NCI-H1694 (cell line): ENCODE results near the gene LDLRAD2.
"Not testable (repeated sequence)": the region's sequence is repeated elsewhere in the genome, so short reads cannot be mapped to it uniquely, and the experiment has no call there.

ENCODE experiments used
- DNase-seq: peaks from one replicate; lab custom pipeline; 2025; lab: John Stamatoyannopoulos, UW

Gene LDLRAD2

DNA sequence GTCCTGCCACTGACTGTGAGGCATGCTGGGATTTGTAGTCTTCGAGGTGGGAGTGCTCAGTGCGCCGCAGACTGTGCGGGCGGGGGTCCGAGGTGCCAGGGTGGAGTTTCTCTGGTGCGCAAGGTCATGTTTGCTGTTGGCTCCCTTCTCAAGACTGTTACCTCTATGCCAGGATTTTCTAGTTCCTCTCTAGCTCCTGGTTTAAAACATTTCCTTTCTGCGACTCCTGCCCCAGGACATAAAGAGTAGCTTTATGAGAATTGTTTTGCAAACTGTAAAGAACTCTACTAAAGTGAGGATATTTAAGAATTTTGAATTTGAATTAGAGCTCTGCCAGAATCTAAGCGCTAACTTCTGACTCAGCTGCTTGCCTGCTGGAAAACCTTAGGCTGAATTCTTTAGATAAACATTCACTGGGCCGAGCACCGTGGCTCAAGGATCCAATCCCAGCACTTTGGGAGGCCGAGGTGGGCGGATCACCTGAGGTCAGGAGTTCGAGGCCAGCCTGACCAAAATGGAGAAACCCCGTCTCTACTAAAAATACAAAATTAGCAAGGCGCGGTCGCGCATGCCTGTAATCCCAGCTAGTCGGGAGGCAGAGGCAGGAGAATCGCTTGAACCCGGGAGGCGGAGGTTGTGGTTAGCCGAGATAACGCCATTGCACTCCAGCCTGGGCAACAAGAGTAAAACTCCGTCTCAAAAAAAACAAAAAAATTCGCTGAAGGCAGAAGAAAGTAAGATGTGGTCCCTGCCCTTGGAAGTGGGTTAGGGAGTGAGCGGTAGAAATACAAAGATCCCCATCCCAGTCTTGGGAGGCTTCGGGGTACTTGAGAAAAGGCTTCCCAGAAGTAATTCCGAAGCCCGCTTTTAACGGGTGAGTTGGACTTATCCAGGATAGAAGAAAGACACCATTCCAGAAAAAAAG lies 28.1 kb upstream of the LDLRAD2 start:
- DNase-seq, result no peak

GRCh38 chr1:21785764-21786163 lies 26.3 kb upstream of the LDLRAD2 start:
- not testable (repeated sequence) for DNase-seq

DNA sequence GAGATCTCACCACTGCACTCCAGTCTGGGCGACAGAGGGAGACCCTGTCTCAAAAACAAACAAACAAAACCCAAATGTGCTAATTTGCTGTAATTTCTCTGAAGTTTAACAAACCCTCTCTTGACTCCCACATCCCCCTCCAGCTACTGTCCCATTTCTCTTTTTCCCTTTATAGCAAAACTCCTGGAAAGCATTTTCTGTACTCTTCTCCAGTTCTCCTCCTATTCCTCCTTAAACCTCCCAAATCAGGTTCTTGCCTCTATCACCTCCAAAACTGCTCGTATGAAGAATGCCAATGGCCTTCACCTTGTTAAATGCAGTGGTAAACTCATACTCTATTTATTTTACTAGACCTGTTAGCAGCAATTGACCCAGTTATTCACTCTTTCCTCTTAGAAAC lies 25.4 kb upstream of the LDLRAD2 start:
- DNase-seq, result no peak

DNA sequence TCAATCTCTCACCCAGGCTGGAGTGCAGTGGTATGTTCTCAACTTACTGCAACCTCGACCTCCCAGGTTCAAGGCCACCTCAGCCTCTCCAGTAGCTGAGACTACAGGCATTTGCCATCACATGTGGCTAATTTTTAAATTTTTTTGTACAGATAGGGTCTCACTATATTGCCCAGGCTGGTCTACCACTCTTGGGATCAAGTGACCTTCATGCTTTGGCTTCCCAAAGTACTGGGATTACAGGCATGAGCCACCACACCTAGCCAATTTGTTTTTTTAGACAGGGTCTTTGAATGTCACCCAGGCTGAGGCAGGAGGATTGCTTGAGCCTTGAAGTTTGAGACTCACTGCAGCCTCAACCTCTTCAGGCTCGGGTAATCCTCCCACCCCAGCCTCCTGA lies 19.0 kb upstream of the LDLRAD2 start:
- DNase-seq, result no peak

- DNase-seq, result no peak
These were observed 17.4 kb upstream of the LDLRAD2 start for GRCh38 chr1:21794656-21795055.

GRCh38 chr1:21795075-21795474 lies 17.0 kb upstream of the LDLRAD2 start:
- DNase-seq, result no peak

- no peak for DNase-seq
These were observed 12.3 kb upstream of the LDLRAD2 start for GRCh38 chr1:21799730-21800129.

DNA sequence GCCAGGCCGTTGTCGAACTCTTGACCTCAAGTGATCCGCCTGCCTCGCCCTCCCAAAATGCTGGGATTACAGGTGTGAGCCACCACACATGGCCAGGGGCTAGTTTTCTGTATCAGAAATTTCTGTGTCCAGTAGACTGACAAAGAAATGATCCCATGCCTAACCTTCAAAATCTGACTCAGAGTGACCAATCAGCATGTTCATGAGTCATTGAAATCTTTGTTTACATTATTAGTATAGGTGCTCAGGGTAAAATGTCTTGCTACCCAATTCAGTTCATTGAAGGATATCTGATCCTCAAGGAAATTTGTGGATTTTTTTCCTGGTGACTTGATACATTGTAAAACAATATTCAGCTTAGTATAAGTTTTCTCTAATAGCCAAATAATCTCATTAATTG lies 11.0 kb upstream of the LDLRAD2 start:
- DNase-seq, result no peak

DNA sequence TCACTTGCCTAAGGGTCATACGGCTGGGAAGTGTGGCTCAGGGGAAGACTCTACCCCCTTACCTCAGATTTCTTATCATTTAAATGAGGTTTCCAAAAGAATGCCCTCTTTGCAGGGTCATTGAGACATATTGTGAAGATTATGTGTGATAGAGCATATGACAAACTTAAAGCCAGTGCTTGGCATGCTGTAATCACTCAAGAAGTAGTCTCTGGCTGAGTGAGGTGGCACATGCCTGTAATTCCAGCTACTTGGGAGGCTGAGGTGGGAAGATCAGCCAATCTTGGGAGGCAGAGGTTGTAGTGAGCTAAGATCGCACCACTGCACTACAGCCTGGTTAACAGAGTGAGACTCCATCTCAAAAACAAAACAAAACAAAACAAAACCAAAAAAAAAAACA lies 7.5 kb upstream of the LDLRAD2 start:
- DNase-seq, result no peak

DNA sequence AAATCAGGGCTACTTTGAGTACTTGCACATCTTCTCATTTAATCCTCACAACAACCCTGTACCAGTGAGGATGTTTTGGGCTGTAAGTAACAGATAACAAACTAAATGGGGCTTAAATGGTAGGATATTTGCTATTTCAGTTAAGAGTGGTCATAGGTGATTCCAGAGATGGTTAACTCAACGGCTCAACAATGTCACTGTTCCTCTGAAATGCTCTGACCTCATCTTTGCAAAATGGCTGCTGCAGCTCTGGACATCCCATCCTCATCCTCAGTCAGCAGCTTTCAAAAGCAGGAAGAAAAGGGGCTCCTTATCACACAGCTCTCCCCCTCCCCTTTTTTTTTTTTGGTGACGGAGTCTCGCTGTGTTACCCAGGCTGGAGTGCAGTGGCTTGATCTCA lies 1.5 kb downstream of the LDLRAD2 start:
- no peak for DNase-seq

GRCh38 chr1:21814241-21814918 lies 2.3 kb downstream of the LDLRAD2 start:
- DNase-seq, result no peak

DNA sequence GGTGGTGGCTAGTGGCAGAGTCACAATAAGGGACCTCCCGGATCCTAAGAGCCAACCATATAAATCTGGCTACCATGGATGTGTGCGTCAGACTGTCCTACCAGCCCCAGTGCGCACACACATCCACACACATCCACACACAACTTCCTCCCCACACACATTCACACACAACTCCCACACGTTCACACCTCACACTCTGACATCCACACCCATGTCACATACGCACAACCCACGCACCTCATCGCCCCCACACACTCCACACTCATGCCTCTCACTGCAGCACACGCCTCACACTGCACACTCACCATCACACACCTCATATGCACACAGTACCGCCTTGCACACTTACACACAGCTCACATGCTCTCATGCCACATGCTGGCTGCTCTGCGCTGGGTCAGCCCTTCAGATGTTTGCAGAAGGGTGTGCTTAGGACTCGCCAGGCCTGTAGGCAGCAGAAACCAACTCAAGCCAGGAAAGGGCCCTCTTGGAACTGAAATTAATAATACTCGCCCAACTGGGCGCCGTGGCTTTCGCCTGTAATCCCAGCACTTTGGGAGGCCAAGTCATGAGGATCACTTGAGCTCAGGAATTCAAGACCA lies 3.0 kb downstream of the LDLRAD2 start:
- DNase-seq, result no peak

- DNase-seq, result no peak
These were observed 3.8 kb downstream of the LDLRAD2 start for GRCh38 chr1:21815724-21816321.

GRCh38 chr1:21816602-21817302 lies 4.7 kb downstream of the LDLRAD2 start:
- no peak for DNase-seq

DNA sequence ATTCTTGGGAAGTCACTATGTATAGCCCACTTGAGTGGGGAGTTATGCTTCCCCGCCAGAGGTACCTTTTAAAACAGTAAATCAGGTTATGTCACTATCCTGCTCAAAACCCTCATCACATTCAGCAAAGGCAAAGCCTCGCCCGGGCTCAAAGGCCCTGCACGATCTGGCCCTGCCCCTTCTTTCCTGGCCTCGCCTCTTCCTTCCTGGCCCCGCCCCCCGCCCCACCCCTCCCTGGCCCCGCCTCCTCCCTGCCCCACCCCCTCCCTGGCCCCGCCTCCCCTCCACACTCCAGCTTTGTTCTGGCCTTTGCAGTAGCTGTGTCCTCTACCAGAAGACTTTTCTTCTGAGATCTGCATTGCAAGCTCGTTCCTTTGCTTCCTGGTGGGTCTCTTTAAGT lies 6.6 kb downstream of the LDLRAD2 start:
- no peak for DNase-seq

DNA sequence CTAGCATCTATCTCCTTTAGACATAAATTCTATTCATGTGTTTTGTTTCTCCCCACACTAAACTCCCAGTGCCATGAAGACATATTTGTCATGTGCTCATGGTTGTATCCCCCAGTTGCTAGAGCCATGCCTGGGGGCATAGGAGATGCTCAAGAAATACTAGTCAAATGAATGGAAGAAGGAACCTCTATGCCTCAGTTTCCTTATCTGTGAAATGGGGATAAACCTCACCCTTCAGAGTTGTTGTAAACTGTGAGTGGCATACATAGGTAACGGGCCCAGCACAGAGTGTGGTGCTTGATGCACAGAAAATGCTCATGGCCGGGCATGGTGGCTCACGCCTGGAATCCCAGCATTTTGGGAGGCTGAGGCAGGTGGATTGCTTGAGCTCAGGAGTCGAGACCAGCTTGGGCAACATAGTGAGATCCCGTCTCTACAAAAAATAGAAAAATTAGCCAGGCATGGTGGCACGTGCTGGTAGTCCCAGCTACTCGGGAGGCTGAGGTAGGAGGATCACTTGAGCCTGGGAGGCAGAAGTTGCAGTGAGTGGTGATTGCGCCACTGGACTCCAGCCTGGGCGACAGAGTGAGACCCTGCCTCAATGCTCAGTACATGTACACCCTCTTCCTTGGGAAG lies 8.7 kb downstream of the LDLRAD2 start:
- DNase-seq, result no peak

- DNase-seq, result no peak
These were observed 9.4 kb downstream of the LDLRAD2 start for GRCh38 chr1:21821385-21822019.

GRCh38 chr1:21822349-21822748 lies 10.3 kb downstream of the LDLRAD2 start:
- DNase-seq, result no peak

GRCh38 chr1:21823206-21823979 lies 11.3 kb downstream of the LDLRAD2 start:
- no peak for DNase-seq
